ENCODE measurements around the gene MAP3K6.
"Not testable (repeated sequence)": the region's sequence is repeated elsewhere in the genome, so short reads cannot be mapped to it uniquely, and the experiment has no call there.

The MAP3K6 gene

GRCh38 chr1:27395441-27396195 is 28.9 kb upstream of the MAP3K6 start:
- DNase-seq: peak; percentile 26 to 37

- DNase-seq: no peak
Measured at GRCh38 chr1:27394925-27395324, 28.2 kb upstream of the MAP3K6 start.

- DNase-seq: no peak
Measured at GRCh38 chr1:27394282-27394658, 27.5 kb upstream of the MAP3K6 start.

DNA sequence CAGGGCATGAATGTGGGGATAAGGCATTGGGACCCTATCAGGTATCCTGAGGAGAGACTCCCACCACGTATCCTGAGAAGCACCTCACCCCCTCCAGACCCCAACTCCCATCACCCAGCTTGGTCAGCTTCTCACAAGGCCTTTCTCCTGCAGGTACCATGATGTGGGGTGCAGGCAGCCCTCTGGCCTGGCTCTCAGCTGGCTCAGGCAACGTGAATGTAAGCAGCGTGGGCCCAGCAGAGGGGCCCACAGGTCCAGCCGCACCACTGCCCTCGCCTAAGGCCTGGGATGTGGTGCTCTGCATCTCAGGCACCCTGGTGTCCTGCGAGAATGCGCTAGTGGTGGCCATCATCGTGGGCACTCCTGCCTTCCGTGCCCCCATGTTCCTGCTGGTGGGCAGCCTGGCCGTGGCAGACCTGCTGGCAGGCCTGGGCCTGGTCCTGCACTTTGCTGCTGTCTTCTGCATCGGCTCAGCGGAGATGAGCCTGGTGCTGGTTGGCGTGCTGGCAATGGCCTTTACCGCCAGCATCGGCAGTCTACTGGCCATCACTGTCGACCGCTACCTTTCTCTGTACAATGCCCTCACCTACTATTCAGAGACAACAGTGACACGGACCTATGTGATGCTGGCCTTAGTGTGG is 27.0 kb upstream of the MAP3K6 start:
- DNase-seq: no peak

GRCh38 chr1:27392778-27393635 is 26.2 kb upstream of the MAP3K6 start:
- peak in 1 of 2 experiments; percentile 29 for DNase-seq

DNA sequence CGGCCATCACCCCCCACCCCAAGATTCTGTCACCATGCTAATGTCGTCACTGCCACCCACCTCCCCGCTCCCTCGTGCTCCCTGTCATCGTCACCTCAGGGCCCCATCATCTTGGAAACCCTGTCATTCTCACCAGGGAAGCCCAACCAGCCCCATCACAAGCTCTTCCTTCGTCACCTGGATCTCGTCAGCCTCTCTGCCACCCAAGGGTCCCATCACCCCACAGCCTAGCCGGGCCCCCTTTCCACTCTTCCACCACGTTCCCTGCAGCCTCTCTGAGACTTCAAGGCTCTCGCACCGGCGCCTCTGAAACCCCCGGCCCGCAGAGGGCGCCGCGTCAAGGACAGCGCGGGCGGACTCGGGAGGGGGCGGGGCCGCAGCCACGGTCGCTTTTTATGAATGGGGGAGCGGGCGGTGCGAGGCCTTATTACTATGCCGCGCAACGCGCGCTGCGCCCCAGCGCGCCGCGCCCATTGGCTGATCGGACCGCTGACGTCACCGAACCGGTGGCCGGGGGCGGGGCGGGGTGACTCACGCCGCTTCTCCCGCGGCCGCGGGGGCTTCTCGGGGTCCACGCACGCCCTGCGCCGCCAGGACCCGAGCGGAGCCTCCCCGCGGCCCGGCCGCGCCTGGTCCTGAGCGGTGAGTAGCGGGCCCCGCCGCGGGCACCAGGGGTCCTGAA is 25.5 kb upstream of the MAP3K6 start, which contains the start of gene GPR3:
TSS of gene GPR3 (plus strand) at position 527 of the 682 bp plus-strand sequence. CDS start 1,177 bp downstream, outside the sequence.
- DNase-seq: peak; percentile 87 to 91

GRCh38 chr1:27391511-27392095 is 24.8 kb upstream of the MAP3K6 start:
- peak in 1 of 2 experiments; percentile 18 for DNase-seq

- DNase-seq: peak; percentile 63 to 68
Measured at GRCh38 chr1:27388337-27389005, 21.7 kb upstream of the MAP3K6 start.

DNA sequence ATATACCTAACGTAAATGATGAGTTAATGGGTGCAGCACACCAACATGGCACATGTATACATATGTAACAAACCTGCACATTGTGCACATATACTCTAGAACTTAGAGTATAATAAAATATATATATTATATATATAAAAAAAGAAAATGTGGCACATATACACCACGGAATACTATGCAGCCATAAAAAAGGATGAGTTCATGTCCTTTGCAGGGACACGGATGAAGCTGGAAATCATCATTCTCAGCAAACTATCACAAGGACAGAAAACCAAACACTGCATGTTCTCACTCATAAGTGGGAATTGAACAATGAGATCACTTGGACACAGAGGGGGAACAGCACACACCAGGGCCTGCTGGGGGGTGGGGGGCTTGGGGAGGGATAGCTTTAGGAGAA is 18.0 kb upstream of the MAP3K6 start:
- DNase-seq: not testable (repeated sequence)

- DNase-seq: no peak
Measured at GRCh38 chr1:27383661-27384060, 16.9 kb upstream of the MAP3K6 start.

- peak; percentile 24 to 57 for DNase-seq
Measured at GRCh38 chr1:27383039-27383605, 16.4 kb upstream of the MAP3K6 start, which contains the start of gene CD164L2. Gene CD164L2 (minus strand): TSS chr1:27383333. CDS start chr1:27383239, 94 bp downstream.

GRCh38 chr1:27381969-27382762 is 15.4 kb upstream of the MAP3K6 start:
- no peak for DNase-seq

- DNase-seq: no peak
Measured at GRCh38 chr1:27380766-27381733, 14.3 kb upstream of the MAP3K6 start.

GRCh38 chr1:27380224-27380623 is 13.5 kb upstream of the MAP3K6 start:
- DNase-seq: no peak

GRCh38 chr1:27379564-27380122 is 12.9 kb upstream of the MAP3K6 start:
- no peak for DNase-seq

GRCh38 chr1:27377760-27378495 is 11.2 kb upstream of the MAP3K6 start:
- DNase-seq: no peak

DNA sequence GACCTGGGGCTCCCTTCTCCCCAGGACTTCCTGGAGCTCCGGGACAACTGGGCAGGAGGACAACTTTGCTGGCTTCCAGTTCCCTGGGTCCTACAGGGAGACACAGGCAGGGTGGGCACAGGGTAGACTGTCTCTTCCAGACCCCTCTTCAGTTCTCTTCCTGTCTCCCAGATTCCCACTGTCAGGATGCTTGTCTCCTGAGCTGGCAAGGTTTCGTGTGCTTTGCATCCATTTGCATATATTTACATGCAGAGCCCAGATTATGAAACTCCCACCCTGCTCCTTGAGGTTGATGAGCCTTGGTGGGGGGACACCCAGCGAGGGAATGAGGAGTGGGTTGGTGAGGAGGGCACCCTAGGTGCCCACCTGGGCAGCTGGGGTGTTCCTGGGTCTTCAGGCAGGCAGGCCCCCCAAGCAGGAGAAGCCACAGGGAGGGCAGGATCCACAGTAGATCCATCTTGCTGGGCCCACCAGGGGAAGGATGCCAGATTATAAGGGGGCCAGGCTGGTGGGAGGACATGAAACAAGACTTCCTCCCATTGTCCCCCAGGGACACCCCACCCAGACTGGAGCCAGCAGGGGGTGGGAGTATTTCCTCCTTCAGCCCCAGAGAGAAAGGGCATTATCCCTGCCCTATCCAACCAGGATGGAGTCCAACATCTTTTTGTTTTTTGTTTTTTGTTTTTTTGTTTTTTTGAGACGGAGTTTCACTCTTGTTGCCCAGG is 7.8 kb upstream of the MAP3K6 start, which contains the start of gene FCN3:
TSS of gene FCN3 (minus strand) at position 463 of the 725 bp plus-strand sequence. CDS start at position 457, 6 bp downstream.
- DNase-seq: no peak
